Endothelial cell of umbilical vein (primary cell): ENCODE results near the gene TMEM169. TPM values are rescaled to one million over a fixed set of nuclear protein-coding genes. Genes with fewer than 3 reads are reported as not detected.

Source experiments
- BruUV-seq: library from RNA; stranded (reverse); fragments of 400-500 nt; replicated peaks from 2 replicates; lab custom pipeline; 2021; lab: Mats Ljungman, UMichigan
- CTCF ChIA-PET: fragments of 300-600, 350-600 bp; sonication (Branson Sonifier 250); formaldehyde crosslinking; loops from one replicate; lab custom pipeline; 2021; ENCODE audit warnings: antibody characterized with exemption, inconsistent platforms; lab: Charles Lee
- POLR2A ChIA-PET: fragments of 300-600, 350-600 bp; sonication (Branson Sonifier 250); formaldehyde crosslinking; loops from one replicate; lab custom pipeline; 2021; ENCODE audit warnings: antibody characterized with exemption, inconsistent platforms; lab: Charles Lee
- DNase-seq: peaks from one replicate; pipeline ENCODE4 v3.0.0-alpha.2; 2011; ENCODE audit warnings: low read depth, low spot score
- FAIRE-seq: peaks from 2 replicates; lab custom pipeline; 2011; peaks lifted over from hg19 to GRCh38; lab: Jason Lieb, UNC
- H2AFZ ChIP-seq: 2 replicates; pipeline ENCODE4 v1.6.0; 2012; ENCODE audit warnings: low read depth, low read length, control low read depth, inconsistent platforms
- H3K27ac ChIP-seq: 2 replicates; pipeline ENCODE4 v1.5.1; 2011; ENCODE audit warnings: low read depth, mild to moderate bottlenecking, control low read depth, low read length, moderate library complexity; ENCODE audit not compliant: insufficient read depth
- H3K27me3 ChIP-seq, 2 experiments: 2 replicates each; pipeline versions ENCODE4 v1.6.0 to v1.6.1; 2011; ENCODE audit warnings: low read length in 2 of 2, mixed read lengths in 1 of 2; ENCODE audit not compliant: control insufficient read depth in 2 of 2, insufficient read depth in 2 of 2
- H3K36me3 ChIP-seq, 2 experiments: 2 replicates in 1 of 2; 3 replicates in 1 of 2; pipeline ENCODE4 v1.5.1; 2011; ENCODE audit warnings: low read length in 2 of 2, mild to moderate bottlenecking in 1 of 2, moderate library complexity in 1 of 2; ENCODE audit not compliant: control insufficient read depth in 2 of 2, insufficient read depth in 2 of 2; ENCODE audit errors: extremely low read depth in 1 of 2
- H3K4me1 ChIP-seq: 3 replicates; pipeline ENCODE4 v1.5.1; 2011; ENCODE audit warnings: mild to moderate bottlenecking, low read length; ENCODE audit not compliant: control insufficient read depth, insufficient read depth; ENCODE audit errors: extremely low read depth
- H3K4me2 ChIP-seq: 2 replicates; pipeline ENCODE4 v1.6.1; 2011; ENCODE audit warnings: low read length, control low read depth, mixed read lengths; ENCODE audit not compliant: insufficient read depth
- H3K4me3 ChIP-seq, 3 experiments: fragments of 200-600 bp in 1 of 3; sonication (generic), shearing (Covaris generic) in 1 of 3; replicated peaks in 1 of 3; 2 replicates each; pipeline ENCODE4 v1.5.1; 2011 to 2016; ENCODE audit warnings: control low read depth in 3 of 3, low read length in 3 of 3, mild to moderate bottlenecking in 2 of 3, inconsistent platforms in 1 of 3, low read depth in 1 of 3, moderate library complexity in 1 of 3; ENCODE audit not compliant: insufficient read depth in 1 of 3
- H3K79me2 ChIP-seq: 2 replicates; pipeline ENCODE4 v1.6.0; 2012; ENCODE audit warnings: low read length, inconsistent platforms; ENCODE audit not compliant: control insufficient read depth, insufficient read depth
- H3K9ac ChIP-seq: replicated peaks from 2 replicates; pipeline ENCODE3; 2011; ENCODE audit warnings: low read length, control low read depth; ENCODE audit not compliant: insufficient read depth; ENCODE audit errors: extremely low read depth
- H3K9me1 ChIP-seq: replicated peaks from 3 replicates; pipeline ENCODE4 v1.6.0; 2011; ENCODE audit warnings: mild to moderate bottlenecking, low read length; ENCODE audit not compliant: control insufficient read depth, insufficient read depth; ENCODE audit errors: extremely low read depth
- H3K9me3 ChIP-seq: replicated peaks from 2 replicates; pipeline ENCODE4 v1.5.1; 2012; ENCODE audit warnings: low read length, inconsistent platforms; ENCODE audit not compliant: control insufficient read depth, insufficient read depth
- H4K20me1 ChIP-seq: replicated peaks from 2 replicates; pipeline ENCODE3; 2011; ENCODE audit warnings: mild to moderate bottlenecking, low read length; ENCODE audit not compliant: control insufficient read depth, insufficient read depth; ENCODE audit errors: extremely low read depth
- CTCF ChIP-seq, 2 donors: IDR thresholded peaks; 1 replicate in 1 of 2; 2 replicates in 1 of 2; pipeline ENCODE4 v1.5.1; 2011; ENCODE audit warnings: low read length in 2 of 2, mild to moderate bottlenecking in 2 of 2, moderate library complexity in 2 of 2, control low read depth in 1 of 2, inconsistent platforms in 1 of 2, low read depth in 1 of 2; ENCODE audit not compliant: insufficient read depth in 1 of 2; ENCODE audit errors: extremely low read depth in 1 of 2
- EZH2 ChIP-seq: IDR thresholded peaks from 2 replicates; pipeline ENCODE4 v1.6.1; 2012; ENCODE audit warnings: borderline replicate concordance, low read depth, mild to moderate bottlenecking, moderate library complexity, low read length, inconsistent platforms; ENCODE audit not compliant: severe bottlenecking
- FOS ChIP-seq: IDR thresholded peaks from 2 replicates; pipeline ENCODE4 v1.6.1; 2011; ENCODE audit warnings: mild to moderate bottlenecking, low read length, moderate library complexity, borderline replicate concordance; ENCODE audit not compliant: insufficient read depth
- GATA2 ChIP-seq: IDR thresholded peaks from 2 replicates; pipeline ENCODE4 v1.7.0; 2011; ENCODE audit warnings: low read depth, mild to moderate bottlenecking, moderate library complexity, mixed read lengths, low read length; ENCODE audit not compliant: insufficient read length, insufficient read depth
- JUN ChIP-seq: IDR thresholded peaks from 2 replicates; pipeline ENCODE4 v1.6.1; 2011; ENCODE audit warnings: borderline replicate concordance, low read depth; ENCODE audit not compliant: insufficient read length, insufficient read depth
- MAX ChIP-seq: IDR thresholded peaks from 2 replicates; pipeline ENCODE4 v1.6.1; 2011; ENCODE audit not compliant: insufficient read depth, insufficient read length
- MYC ChIP-seq: IDR thresholded peaks from one replicate; pipeline ENCODE4 v1.6.1; 2011; ENCODE audit warnings: mild to moderate bottlenecking, low read depth, low read length
- POLR2A ChIP-seq: IDR thresholded peaks from 2 replicates; pipeline ENCODE4 v1.6.1; 2012; ENCODE audit warnings: low read depth, mild to moderate bottlenecking, control low read depth, low read length
- POLR2AphosphoS5 ChIP-seq: IDR thresholded peaks from 2 replicates; pipeline ENCODE4 v1.6.1; 2012; ENCODE audit warnings: low read depth, mild to moderate bottlenecking, control low read depth, low read length, moderate library complexity; ENCODE audit not compliant: insufficient read depth
- dilution Hi-C: fragments of 300-500 bp; cut with MboI; formaldehyde crosslinking; loops from one replicate; pipeline ENCODE4 v1.15.0; 2019; ENCODE audit warnings: low sequenced_read_pairs; ENCODE audit not compliant: extremely low pct_ligation_motif_present
- intact Hi-C: fragments of 100-400 bp; cut with micrococcal nuclease; formaldehyde crosslinking; loops from one replicate; pipeline ENCODE4 v1.10.0; 2022
- polyA plus RNA-seq, 4 experiments: library from polyadenylated mRNA; depleted of rRNA in 3 of 4; stranded (reverse) in 3 of 4; unstranded in 1 of 4; fragments of >200 nt; gene quantifications; 2 replicates each; pipeline versions ENCODE4 v1.2.1 to v1.2.3, GENCODE V29; 2011 to 2012; ENCODE audit warnings: missing spikeins in 1 of 4
- total RNA-seq: library from RNA; stranded (reverse); gene quantifications from 2 replicates; pipeline ENCODE4 v1.2.3, GENCODE V29; 2021

Gene TMEM169
- total and polyA plus RNA-seq, 2 donors (not counting 3 experiments of a cell fraction or from before 2014, with no cell fraction given), result 0.20 TPM; not detected in 1

GRCh38 chr2:216108967-216109921 is 27.5 kb downstream of the TMEM169 start, which contains the start of gene XRCC5:
Gene XRCC5, plus strand, starts transcription at chr2:216109348. Its CDS starts 89 bp downstream, at chr2:216109437.
- H3K4me3 ChIP-seq, result peak within 1 kb of the TSS; percentile 85 to 100 (median 99)
- H2AFZ ChIP-seq, result peak within 1 kb of the TSS; percentile 78
- H3K4me1 ChIP-seq, result peaks cover 19% of the 10 kb centered on the region
- H3K27ac ChIP-seq, result peak within 1 kb of the TSS; percentile 96
- peak within 1 kb of the TSS; percentile 98 for H3K4me2 ChIP-seq
- TF ChIP-seq MYC (no peak), CTCF (IDR thresholded peaks at IDR 0.05; ENCODE audit: extremely low read depth in 1 of 2, insufficient read depth in 1 of 2, low read depth in 1 of 2, low read length in 2 of 2) (no peak), MAX (peak; percentile 81), POLR2A (peak; percentile 77), GATA2 (no peak), POLR2AphosphoS5 (peak; percentile 93), EZH2 (no peak), JUN (no peak), FOS (no peak)
- peaks cover 10 to 21% of the 10 kb centered on the region in 2 experiments for H3K36me3 ChIP-seq
- intact Hi-C loops, result loop anchor here (1.0 kb wide), 1 partner anchor 75 kb away; no protein-coding TSS in a partner anchor
- H3K79me2 ChIP-seq, result peaks cover 39% of the 10 kb centered on the region
- no TSS peak for BruUV-seq
- H3K27me3 ChIP-seq, result peaks cover 4 to 5% of the 10 kb centered on the region in 2 experiments
- H4K20me1 ChIP-seq, result no peaks in the 10 kb centered on the region
- peak; percentile 99 for DNase-seq
- FAIRE-seq, result peak; percentile 92
- no peaks in the 10 kb centered on the region for H3K9me1 ChIP-seq
- dilution Hi-C loops, result no loop called here
- no peaks in the 10 kb centered on the region for H3K9me3 ChIP-seq
- H3K9ac ChIP-seq, result peak within 1 kb of the TSS; percentile 100
- ChIA-PET CTCF (interaction anchor here (0.6 to 2.4 kb wide), 3 partner anchors 75 to 558 kb away, joined by 3 to 8 read pairs (median 3); no protein-coding TSS in a partner anchor), POLR2A (no interaction called here)
